Stimulated activated CD4-positive, alpha-beta T cell treated with anti-CD3 and anti-CD28 coated beads, Interleukin-1b, Interleukin-23, amount 100 ng/mL, for 1 hour (primary cell): ENCODE measurements around the gene INTS14.
"Not testable (repeated sequence)": the region's sequence is repeated elsewhere in the genome, so short reads cannot be mapped to it uniquely, and the experiment has no call there.

Experiments
- DNase-seq, 2 donors: peaks; one replicate each; pipeline ENCODE4 v3.0.0-alpha.2; 2020; ENCODE audit warnings: low read depth in 2 of 2

The INTS14 gene

GRCh38 chr15:65631503-65631902 is 20.6 kb upstream of the INTS14 start:
- no peak for DNase-seq

GRCh38 chr15:65630760-65631159 is 19.8 kb upstream of the INTS14 start:
- DNase-seq, result no peak

- no peak for DNase-seq
Observed at GRCh38 chr15:65629548-65629947, 18.6 kb upstream of the INTS14 start.

GRCh38 chr15:65626856-65627255 is 15.9 kb upstream of the INTS14 start:
- DNase-seq, result no peak

GRCh38 chr15:65623103-65623502 is 12.2 kb upstream of the INTS14 start:
- DNase-seq, result no peak

- DNase-seq, result no peak
Observed at GRCh38 chr15:65621638-65622037, 10.7 kb upstream of the INTS14 start, which contains the start of gene SLC24A1. TSS of gene SLC24A1 (plus strand) at chr15:65621938. CDS start at chr15:65624081, 2,143 bp downstream.

GRCh38 chr15:65620833-65621232 is 9.9 kb upstream of the INTS14 start:
- DNase-seq, result no peak

- no peak for DNase-seq
Observed at GRCh38 chr15:65619626-65620290, 8.8 kb upstream of the INTS14 start.

GRCh38 chr15:65618560-65619109 is 7.7 kb upstream of the INTS14 start:
- DNase-seq, result no peak

GRCh38 chr15:65615887-65616286 is 5.0 kb upstream of the INTS14 start:
- not testable (repeated sequence) for DNase-seq

- no peak for DNase-seq
Observed at GRCh38 chr15:65612949-65613744, 2.2 kb upstream of the INTS14 start.

GRCh38 chr15:65612616-65612946 is 1.6 kb upstream of the INTS14 start:
- no peak for DNase-seq

GRCh38 chr15:65611888-65612615 is 1.1 kb upstream of the INTS14 start:
- no peak for DNase-seq

GRCh38 chr15:65603559-65603958 is 7.4 kb downstream of the INTS14 start:
- no peak for DNase-seq

- no peak for DNase-seq
Observed at GRCh38 chr15:65603134-65603533, 7.8 kb downstream of the INTS14 start.

- no peak for DNase-seq
Observed at GRCh38 chr15:65599677-65600076, 11.3 kb downstream of the INTS14 start.

- no peak for DNase-seq
Observed at GRCh38 chr15:65598468-65598867, 12.5 kb downstream of the INTS14 start.

- DNase-seq, result no peak
Observed at GRCh38 chr15:65595960-65596359, 15.0 kb downstream of the INTS14 start.

GRCh38 chr15:65587094-65587493 is 23.8 kb downstream of the INTS14 start:
- DNase-seq, result no peak

GRCh38 chr15:65584241-65584640 is 26.7 kb downstream of the INTS14 start:
- DNase-seq, result no peak

- DNase-seq, result peak in 1 of 2 donors; percentile 3
Observed at GRCh38 chr15:65583701-65584100, 27.2 kb downstream of the INTS14 start.

- DNase-seq, result no peak
Observed at GRCh38 chr15:65580287-65580686, 30.6 kb downstream of the INTS14 start.
